Measurements from ENCODE around the gene CDADC1. TPM values are rescaled to one million over a fixed set of nuclear protein-coding genes. Genes with fewer than 3 reads are reported as not detected.

CDADC1 gene
- total and polyA plus RNA-seq, 2 of the 13 experiments (the other 11 are each of a cell fraction or from before 2014, with no cell fraction given) = 2.4 to 9.0 TPM

DNA sequence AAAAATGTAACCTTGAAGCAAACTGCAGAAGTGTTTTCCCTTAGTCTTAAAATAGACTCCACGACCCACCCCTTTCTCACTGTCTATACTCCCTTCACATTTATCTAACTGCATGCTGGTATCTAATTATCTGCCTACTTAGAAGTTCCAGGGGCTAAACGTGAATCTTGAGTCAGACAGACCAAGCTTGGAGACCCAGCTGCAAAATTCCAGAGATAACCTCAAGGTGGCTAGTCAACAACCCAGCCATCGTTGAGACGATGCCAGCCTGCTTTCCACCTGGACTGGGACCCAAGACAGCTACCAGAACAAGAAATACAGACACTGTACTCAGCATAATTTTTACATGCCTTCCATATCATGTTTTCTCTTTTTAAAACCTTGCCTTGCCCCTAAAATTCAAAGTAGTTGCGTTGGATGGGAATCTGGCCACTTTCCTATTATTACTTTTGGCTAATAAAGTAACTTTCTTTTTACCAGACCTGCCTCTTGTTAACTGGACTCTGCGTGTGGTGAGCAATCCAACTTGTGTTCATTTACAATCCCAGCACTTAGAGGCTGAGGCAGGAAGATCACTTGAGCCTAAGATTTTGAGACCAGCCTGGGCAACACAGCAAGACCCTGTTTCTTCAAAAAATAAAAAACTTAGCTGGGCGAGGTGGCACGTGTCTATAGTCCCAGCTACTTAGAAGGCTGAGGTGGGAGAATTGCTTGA, 82.3 kb downstream of the CDADC1 start (continued):
- TF ChIP-seq, protein P1, sequence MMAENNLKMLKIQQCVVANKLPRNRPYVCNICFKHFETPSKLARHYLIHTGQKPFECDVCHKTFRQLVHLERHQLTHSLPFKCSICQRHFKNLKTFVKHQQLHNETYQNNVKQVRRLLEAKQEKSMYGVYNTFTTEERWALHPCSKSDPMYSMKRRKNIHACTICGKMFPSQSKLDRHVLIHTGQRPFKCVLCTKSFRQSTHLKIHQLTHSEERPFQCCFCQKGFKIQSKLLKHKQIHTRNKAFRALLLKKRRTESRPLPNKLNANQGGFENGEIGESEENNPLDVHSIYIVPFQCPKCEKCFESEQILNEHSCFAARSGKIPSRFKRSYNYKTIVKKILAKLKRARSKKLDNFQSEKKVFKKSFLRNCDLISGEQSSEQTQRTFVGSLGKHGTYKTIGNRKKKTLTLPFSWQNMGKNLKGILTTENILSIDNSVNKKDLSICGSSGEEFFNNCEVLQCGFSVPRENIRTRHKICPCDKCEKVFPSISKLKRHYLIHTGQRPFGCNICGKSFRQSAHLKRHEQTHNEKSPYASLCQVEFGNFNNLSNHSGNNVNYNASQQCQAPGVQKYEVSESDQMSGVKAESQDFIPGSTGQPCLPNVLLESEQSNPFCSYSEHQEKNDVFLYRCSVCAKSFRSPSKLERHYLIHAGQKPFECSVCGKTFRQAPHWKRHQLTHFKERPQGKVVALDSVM (CRISPR knock-in tag; IDR thresholded peaks at IDR 0.05) = no peak
- TF ChIP-seq ZNF337 (CRISPR knock-in tag; IDR thresholded peaks at IDR 0.05; ENCODE audit: borderline replicate concordance, low read depth) = no peak
- no peak for TF ChIP-seq JUN (CRISPR knock-in tag; IDR thresholded peaks at IDR 0.05)
- TF ChIP-seq, protein P2, sequence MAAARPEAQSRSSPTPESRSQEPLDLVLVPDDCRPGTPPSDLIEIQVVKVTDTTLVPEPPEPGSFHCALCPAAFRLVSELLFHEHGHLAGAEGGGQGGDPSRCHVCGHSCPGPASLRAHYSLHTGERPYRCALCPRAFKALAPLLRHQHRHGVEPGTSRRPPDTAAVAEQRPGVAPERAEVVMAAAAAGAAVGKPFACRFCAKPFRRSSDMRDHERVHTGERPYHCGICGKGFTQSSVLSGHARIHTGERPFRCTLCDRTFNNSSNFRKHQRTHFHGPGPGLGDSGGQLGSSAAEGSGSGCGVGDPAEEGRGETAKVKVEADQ (CRISPR knock-in tag; IDR thresholded peaks at IDR 0.05; ENCODE audit: borderline replicate concordance) = no peak
- TF ChIP-seq, protein P3, sequence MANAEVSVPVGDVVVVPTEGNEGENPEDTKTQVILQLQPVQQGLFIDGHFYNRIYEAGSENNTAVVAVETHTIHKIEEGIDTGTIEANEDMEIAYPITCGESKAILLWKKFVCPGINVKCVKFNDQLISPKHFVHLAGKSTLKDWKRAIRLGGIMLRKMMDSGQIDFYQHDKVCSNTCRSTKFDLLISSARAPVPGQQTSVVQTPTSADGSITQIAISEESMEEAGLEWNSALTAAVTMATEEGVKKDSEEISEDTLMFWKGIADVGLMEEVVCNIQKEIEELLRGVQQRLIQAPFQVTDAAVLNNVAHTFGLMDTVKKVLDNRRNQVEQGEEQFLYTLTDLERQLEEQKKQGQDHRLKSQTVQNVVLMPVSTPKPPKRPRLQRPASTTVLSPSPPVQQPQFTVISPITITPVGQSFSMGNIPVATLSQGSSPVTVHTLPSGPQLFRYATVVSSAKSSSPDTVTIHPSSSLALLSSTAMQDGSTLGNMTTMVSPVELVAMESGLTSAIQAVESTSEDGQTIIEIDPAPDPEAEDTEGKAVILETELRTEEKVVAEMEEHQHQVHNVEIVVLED (CRISPR knock-in tag; IDR thresholded peaks at IDR 0.05; ENCODE audit: borderline replicate concordance) = no peak
- TF ChIP-seq IRF2 (CRISPR knock-in tag; IDR thresholded peaks at IDR 0.05) = no peak
- TF ChIP-seq NR2F2 (IDR thresholded peaks at IDR 0.05; ENCODE audit: borderline replicate concordance, low read depth) = no peak
- TF ChIP-seq ZFP82 (CRISPR knock-in tag; IDR thresholded peaks at IDR 0.05; ENCODE audit: borderline replicate concordance) = no peak
- TF ChIP-seq POGK (CRISPR knock-in tag; conservative IDR thresholded peaks at IDR 0.05) = no peak

Measured in HepG2 (cell line).